Measurements from ENCODE around the gene SLC2A4RG. TPM values are rescaled to one million over a fixed set of nuclear protein-coding genes. Genes with fewer than 3 reads are reported as not detected.
A peak's percentile ranks its signal among the peaks of the same experiment; 100 is the strongest.

The SLC2A4RG gene
- total and polyA plus RNA-seq, 2 of the 13 experiments (the other 11 are each of a cell fraction or from before 2014, with no cell fraction given), result 91.4 to 95.9 TPM

DNA sequence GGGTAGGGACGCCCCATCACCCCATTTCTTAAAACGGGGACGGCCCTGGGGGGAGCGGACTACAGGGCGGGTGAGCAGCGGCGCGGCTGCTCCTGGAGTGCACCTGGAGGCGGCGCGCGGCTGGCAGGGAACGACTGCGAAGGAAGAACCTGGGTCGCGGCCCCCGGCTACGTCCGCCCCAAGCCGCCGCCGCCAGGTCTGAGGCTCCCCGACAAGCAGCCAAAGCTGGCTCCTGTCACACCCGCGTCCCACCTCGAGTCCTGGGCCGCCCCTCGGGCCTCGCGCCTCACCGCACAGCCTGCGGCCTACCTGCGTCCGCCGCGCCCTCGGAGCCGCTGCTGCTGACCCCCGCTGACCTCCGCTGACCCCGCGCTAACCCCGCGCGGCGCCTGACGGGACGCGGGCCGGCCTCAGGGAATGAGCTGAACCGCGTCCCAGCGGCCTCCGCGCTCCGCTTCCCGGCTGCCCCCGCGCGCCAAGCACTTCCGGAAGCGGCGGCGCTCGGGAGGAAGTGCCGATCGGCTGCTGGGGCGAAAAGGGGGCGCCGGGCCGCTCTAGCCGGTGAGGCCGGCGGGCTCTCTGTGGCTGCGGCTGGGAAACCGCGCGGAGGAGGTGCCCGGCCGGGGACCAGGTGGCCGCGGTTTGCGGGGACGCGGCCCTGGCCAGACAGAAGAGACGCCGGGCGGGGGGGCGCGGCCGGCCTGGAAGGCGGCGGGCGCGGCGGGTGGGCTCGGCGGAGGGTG, 31.8 kb upstream of the SLC2A4RG start, which contains the start of the genes ARFRP1 and ZGPAT (continued):
- TF ChIP-seq, protein P1, sequence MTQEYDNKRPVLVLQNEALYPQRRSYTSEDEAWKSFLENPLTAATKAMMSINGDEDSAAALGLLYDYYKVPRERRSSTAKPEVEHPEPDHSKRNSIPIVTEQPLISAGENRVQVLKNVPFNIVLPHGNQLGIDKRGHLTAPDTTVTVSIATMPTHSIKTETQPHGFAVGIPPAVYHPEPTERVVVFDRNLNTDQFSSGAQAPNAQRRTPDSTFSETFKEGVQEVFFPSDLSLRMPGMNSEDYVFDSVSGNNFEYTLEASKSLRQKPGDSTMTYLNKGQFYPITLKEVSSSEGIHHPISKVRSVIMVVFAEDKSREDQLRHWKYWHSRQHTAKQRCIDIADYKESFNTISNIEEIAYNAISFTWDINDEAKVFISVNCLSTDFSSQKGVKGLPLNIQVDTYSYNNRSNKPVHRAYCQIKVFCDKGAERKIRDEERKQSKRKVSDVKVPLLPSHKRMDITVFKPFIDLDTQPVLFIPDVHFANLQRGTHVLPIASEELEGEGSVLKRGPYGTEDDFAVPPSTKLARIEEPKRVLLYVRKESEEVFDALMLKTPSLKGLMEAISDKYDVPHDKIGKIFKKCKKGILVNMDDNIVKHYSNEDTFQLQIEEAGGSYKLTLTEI (CRISPR knock-in tag; conservative IDR thresholded peaks at IDR 0.05), result no peak
- TF ChIP-seq, protein P2, sequence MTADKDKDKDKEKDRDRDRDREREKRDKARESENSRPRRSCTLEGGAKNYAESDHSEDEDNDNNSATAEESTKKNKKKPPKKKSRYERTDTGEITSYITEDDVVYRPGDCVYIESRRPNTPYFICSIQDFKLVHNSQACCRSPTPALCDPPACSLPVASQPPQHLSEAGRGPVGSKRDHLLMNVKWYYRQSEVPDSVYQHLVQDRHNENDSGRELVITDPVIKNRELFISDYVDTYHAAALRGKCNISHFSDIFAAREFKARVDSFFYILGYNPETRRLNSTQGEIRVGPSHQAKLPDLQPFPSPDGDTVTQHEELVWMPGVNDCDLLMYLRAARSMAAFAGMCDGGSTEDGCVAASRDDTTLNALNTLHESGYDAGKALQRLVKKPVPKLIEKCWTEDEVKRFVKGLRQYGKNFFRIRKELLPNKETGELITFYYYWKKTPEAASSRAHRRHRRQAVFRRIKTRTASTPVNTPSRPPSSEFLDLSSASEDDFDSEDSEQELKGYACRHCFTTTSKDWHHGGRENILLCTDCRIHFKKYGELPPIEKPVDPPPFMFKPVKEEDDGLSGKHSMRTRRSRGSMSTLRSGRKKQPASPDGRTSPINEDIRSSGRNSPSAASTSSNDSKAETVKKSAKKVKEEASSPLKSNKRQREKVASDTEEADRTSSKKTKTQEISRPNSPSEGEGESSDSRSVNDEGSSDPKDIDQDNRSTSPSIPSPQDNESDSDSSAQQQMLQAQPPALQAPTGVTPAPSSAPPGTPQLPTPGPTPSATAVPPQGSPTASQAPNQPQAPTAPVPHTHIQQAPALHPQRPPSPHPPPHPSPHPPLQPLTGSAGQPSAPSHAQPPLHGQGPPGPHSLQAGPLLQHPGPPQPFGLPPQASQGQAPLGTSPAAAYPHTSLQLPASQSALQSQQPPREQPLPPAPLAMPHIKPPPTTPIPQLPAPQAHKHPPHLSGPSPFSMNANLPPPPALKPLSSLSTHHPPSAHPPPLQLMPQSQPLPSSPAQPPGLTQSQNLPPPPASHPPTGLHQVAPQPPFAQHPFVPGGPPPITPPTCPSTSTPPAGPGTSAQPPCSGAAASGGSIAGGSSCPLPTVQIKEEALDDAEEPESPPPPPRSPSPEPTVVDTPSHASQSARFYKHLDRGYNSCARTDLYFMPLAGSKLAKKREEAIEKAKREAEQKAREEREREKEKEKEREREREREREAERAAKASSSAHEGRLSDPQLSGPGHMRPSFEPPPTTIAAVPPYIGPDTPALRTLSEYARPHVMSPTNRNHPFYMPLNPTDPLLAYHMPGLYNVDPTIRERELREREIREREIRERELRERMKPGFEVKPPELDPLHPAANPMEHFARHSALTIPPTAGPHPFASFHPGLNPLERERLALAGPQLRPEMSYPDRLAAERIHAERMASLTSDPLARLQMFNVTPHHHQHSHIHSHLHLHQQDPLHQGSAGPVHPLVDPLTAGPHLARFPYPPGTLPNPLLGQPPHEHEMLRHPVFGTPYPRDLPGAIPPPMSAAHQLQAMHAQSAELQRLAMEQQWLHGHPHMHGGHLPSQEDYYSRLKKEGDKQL (CRISPR knock-in tag; IDR thresholded peaks at IDR 0.05; ENCODE audit: low read depth), result peak; percentile 84
- TF ChIP-seq, protein P3, sequence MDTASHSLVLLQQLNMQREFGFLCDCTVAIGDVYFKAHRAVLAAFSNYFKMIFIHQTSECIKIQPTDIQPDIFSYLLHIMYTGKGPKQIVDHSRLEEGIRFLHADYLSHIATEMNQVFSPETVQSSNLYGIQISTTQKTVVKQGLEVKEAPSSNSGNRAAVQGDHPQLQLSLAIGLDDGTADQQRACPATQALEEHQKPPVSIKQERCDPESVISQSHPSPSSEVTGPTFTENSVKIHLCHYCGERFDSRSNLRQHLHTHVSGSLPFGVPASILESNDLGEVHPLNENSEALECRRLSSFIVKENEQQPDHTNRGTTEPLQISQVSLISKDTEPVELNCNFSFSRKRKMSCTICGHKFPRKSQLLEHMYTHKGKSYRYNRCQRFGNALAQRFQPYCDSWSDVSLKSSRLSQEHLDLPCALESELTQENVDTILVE (CRISPR knock-in tag; IDR thresholded peaks at IDR 0.05), result peak; percentile 99; the same call in 1 of the 2 replicates
- TF ChIP-seq NFYB (CRISPR knock-in tag; IDR thresholded peaks at IDR 0.05) (peak; percentile 68), TBP (CRISPR knock-in tag; IDR thresholded peaks at IDR 0.05) (peak; percentile 100), TCF12 (IDR thresholded peaks at IDR 0.05) (no peak), TCF12 (CRISPR knock-in tag; IDR thresholded peaks at IDR 0.05) (peak; percentile 94; the same call in 1 of the 2 replicates), ZFP36 (IDR thresholded peaks at IDR 0.05; ENCODE audit: borderline replicate concordance, low read depth, low read length, partially characterized antibody) (no peak), ZNF124 (CRISPR knock-in tag; IDR thresholded peaks at IDR 0.05) (peak; percentile 94), ZFX (CRISPR knock-in tag; IDR thresholded peaks at IDR 0.05; ENCODE audit: low read depth) (peak; percentile 100), PLRG1 (conservative IDR thresholded peaks at IDR 0.05) (no peak), MTF1 (CRISPR knock-in tag; IDR thresholded peaks at IDR 0.05) (peak; percentile 75), TCF7L2 (IDR thresholded peaks at IDR 0.05; ENCODE audit: low read depth, low read length) (no peak), RFX1 (IDR thresholded peaks at IDR 0.05) (no peak; the same call in 1 of the 2 replicates), HOXA5 (CRISPR knock-in tag; IDR thresholded peaks at IDR 0.05) (peak; percentile 92), NFRKB (IDR thresholded peaks at IDR 0.05) (no peak), ZBTB42 (CRISPR knock-in tag; IDR thresholded peaks at IDR 0.05) (peak; percentile 79; the same call in 1 of the 2 replicates)
- TF ChIP-seq, protein P4, sequence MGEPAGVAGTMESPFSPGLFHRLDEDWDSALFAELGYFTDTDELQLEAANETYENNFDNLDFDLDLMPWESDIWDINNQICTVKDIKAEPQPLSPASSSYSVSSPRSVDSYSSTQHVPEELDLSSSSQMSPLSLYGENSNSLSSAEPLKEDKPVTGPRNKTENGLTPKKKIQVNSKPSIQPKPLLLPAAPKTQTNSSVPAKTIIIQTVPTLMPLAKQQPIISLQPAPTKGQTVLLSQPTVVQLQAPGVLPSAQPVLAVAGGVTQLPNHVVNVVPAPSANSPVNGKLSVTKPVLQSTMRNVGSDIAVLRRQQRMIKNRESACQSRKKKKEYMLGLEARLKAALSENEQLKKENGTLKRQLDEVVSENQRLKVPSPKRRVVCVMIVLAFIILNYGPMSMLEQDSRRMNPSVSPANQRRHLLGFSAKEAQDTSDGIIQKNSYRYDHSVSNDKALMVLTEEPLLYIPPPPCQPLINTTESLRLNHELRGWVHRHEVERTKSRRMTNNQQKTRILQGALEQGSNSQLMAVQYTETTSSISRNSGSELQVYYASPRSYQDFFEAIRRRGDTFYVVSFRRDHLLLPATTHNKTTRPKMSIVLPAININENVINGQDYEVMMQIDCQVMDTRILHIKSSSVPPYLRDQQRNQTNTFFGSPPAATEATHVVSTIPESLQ (CRISPR knock-in tag; conservative IDR thresholded peaks at IDR 0.05), result 0 out of 2 replicates have a peak, but pooled peaks have one; percentile 89

Measured in HepG2 (cell line).